Lung (tissue), 12 donors: ENCODE data around the gene GSE1. TPM values are rescaled to one million over a fixed set of nuclear protein-coding genes. Genes with fewer than 3 reads are reported as not detected.

Experiments
- ATAC-seq: fragments of 200-7000 bp; cut with Tn5 transposase; one replicate; pipeline ENCODE4 v1.9.1; 2020; ENCODE audit warnings: moderate number of reproducible peaks; ENCODE audit not compliant: insufficient read depth, low FRiP score
- DNase-seq, 3 donors: peaks; one replicate each; pipeline ENCODE4 v3.0.0-alpha.2; 2013 to 2017
- H3K27ac ChIP-seq, 2 donors: one replicate each; pipeline ENCODE4 v1.5.1; 2013; ENCODE audit warnings: mild to moderate bottlenecking in 2 of 2, moderate library complexity in 2 of 2, control low read depth in 1 of 2, inconsistent platforms in 1 of 2, low read depth in 1 of 2, low read length in 1 of 2
- H3K27me3 ChIP-seq, 3 donors: one replicate each; pipeline ENCODE4 v1.5.1; 2013; ENCODE audit warnings: low read length in 2 of 3; ENCODE audit not compliant: control insufficient read depth in 3 of 3, insufficient read depth in 3 of 3
- H3K36me3 ChIP-seq, 4 donors: one replicate each; pipeline ENCODE4 v1.5.1; 2013; ENCODE audit warnings: low read length in 4 of 4, mild to moderate bottlenecking in 1 of 4, moderate library complexity in 1 of 4; ENCODE audit not compliant: control insufficient read depth in 4 of 4, insufficient read depth in 4 of 4
- H3K4me1 ChIP-seq, 5 donors: one replicate each; pipeline ENCODE4 v1.5.1; 2013; ENCODE audit warnings: low read length in 5 of 5, mild to moderate bottlenecking in 2 of 5, moderate library complexity in 1 of 5; ENCODE audit not compliant: control insufficient read depth in 5 of 5, insufficient read depth in 5 of 5
- H3K4me3 ChIP-seq: one replicate; pipeline ENCODE4 v1.5.1; 2013; ENCODE audit warnings: mild to moderate bottlenecking, control low read depth, moderate library complexity
- H3K9ac ChIP-seq, 2 donors: one replicate each; pipeline ENCODE4 v1.5.1; 2013; ENCODE audit warnings: low read length in 2 of 2, control low read depth in 1 of 2; ENCODE audit not compliant: insufficient read depth in 1 of 2
- H3K9me3 ChIP-seq, 4 donors: one replicate each; pipeline ENCODE4 v1.5.1; 2013; ENCODE audit warnings: low read length in 3 of 4, mild to moderate bottlenecking in 1 of 4, moderate library complexity in 1 of 4; ENCODE audit not compliant: control insufficient read depth in 4 of 4, insufficient read depth in 3 of 4
- WGBS, 2 donors: extraction: QIAGEN DNeasy Blood & Tissue Kit; methylation state at CpG; one replicate each; pipeline ENCODE4 v1.1.7; 2013; 5-methylcytosine and 5-hydroxymethylcytosine counted together
- polyA plus RNA-seq, 2 donors: library from polyadenylated mRNA; stranded (reverse); fragments of 200-250 nt; gene quantifications; one replicate each; pipeline ENCODE4 v1.2.1, GENCODE V29; 2013
- total RNA-seq, 2 donors: library from RNA; depleted of rRNA in 1 of 2; stranded (reverse); fragments of >200 nt in 1 of 2; gene quantifications; one replicate each; pipeline ENCODE4 v1.2.1, GENCODE V29; 2014 to 2021
- TF ChIP-seq, protein P1 (sequence below): IDR thresholded peaks from 2 replicates; pipeline ENCODE4 v1.5.1; 2012; ENCODE audit warnings: mild to moderate bottlenecking; ENCODE audit errors: control extremely low read depth, extremely low read depth
- donor health status: control.
- donor health status: control.
- donor health status: Bipolar disorder and iron deficiency.
- donor health status: healthy.
- donor health status: DM: yes; HTN: yes; CAD: no.

GSE1 gene
- total and polyA plus RNA-seq, 4 donors, result 21.3 to 122 (median 74.7) TPM

DNA sequence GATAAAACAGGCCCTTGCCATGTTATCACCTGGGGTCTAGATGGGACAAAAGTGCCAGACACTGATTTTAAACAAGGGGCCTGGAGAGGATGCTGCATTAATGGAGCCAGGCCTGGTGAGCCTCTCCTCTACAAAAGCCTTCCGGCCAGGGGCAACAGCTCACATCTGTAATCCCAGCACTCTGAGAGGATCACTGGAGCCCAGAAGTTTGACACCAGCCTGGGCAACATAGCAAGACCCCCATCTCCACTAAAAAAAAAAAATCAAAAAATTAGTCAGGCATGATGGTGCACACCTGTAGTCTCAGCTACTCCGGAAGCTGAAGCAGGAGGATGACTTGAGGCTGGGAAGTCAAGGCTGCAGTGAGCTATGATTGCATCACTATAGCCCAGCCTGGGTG is 72.1 kb downstream of the GSE1 start:
- H3K36me3 ChIP-seq, result peaks cover 0 to 6% (median 1%) of the 10 kb centered on the region in 4 donors
- no peak for DNase-seq
- no peaks in the 10 kb centered on the region for H3K27me3 ChIP-seq
- H3K4me1 ChIP-seq, result peaks cover 0 to 8% (median 4%) of the 10 kb centered on the region in 5 donors
- 94 to 100% methylated on average over 2 of the region's 2 CpGs for WGBS, 2 donors
- H3K27ac ChIP-seq, result no peak overlapping the region
- H3K9me3 ChIP-seq, result no peaks in the 10 kb centered on the region
- ATAC-seq, result no peak
- H3K9ac ChIP-seq, result no peak overlapping the region
- TF ChIP-seq, protein P1, sequence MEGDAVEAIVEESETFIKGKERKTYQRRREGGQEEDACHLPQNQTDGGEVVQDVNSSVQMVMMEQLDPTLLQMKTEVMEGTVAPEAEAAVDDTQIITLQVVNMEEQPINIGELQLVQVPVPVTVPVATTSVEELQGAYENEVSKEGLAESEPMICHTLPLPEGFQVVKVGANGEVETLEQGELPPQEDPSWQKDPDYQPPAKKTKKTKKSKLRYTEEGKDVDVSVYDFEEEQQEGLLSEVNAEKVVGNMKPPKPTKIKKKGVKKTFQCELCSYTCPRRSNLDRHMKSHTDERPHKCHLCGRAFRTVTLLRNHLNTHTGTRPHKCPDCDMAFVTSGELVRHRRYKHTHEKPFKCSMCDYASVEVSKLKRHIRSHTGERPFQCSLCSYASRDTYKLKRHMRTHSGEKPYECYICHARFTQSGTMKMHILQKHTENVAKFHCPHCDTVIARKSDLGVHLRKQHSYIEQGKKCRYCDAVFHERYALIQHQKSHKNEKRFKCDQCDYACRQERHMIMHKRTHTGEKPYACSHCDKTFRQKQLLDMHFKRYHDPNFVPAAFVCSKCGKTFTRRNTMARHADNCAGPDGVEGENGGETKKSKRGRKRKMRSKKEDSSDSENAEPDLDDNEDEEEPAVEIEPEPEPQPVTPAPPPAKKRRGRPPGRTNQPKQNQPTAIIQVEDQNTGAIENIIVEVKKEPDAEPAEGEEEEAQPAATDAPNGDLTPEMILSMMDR, result no peak
- no peak overlapping the region for H3K4me3 ChIP-seq

DNA sequence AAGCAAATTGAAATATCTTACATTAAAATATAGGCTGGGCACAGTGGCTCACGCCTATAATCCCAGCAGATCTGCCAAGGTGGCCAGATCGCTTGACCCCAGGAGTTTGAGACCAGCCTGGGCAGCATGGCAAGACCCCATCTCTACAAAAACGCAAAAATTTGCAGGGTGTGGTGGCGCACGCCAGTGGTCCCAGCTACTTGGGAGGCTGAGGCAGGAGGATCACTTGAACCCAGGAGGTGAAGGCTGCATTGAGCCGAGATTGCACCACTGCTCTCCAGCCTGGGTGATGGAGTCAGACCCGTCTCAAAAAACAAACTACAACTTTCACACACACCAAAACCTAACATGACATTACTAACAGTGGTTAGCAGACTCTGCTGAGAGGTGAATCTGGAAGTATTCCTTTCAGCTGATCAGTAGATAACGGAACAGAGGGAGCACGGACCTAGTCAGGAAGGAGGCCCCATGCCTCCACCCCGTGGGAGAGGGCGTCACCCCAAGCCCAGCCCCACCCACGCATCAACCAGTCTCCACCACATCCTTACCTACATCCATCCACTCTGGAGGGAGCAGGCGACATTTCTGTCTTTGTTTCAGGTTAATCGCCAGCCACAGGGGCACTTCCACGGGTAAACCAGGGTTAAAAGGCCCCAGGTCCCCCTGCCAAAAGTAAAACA is 73.9 kb downstream of the GSE1 start:
- WGBS, 2 donors, result 80 to 82% methylated on average over 15 of the region's 15 CpGs
- ATAC-seq, result no peak
- H3K9ac ChIP-seq, result no peak overlapping the region
- H3K9me3 ChIP-seq, result no peaks in the 10 kb centered on the region
- peaks cover 0 to 12% (median 4%) of the 10 kb centered on the region in 5 donors for H3K4me1 ChIP-seq
- no peak overlapping the region for H3K4me3 ChIP-seq
- no peaks in the 10 kb centered on the region for H3K27me3 ChIP-seq
- TF ChIP-seq, protein P1, result no peak
- no peak overlapping the region for H3K27ac ChIP-seq
- DNase-seq, result no peak
- no peaks in the 10 kb centered on the region for H3K36me3 ChIP-seq

DNA sequence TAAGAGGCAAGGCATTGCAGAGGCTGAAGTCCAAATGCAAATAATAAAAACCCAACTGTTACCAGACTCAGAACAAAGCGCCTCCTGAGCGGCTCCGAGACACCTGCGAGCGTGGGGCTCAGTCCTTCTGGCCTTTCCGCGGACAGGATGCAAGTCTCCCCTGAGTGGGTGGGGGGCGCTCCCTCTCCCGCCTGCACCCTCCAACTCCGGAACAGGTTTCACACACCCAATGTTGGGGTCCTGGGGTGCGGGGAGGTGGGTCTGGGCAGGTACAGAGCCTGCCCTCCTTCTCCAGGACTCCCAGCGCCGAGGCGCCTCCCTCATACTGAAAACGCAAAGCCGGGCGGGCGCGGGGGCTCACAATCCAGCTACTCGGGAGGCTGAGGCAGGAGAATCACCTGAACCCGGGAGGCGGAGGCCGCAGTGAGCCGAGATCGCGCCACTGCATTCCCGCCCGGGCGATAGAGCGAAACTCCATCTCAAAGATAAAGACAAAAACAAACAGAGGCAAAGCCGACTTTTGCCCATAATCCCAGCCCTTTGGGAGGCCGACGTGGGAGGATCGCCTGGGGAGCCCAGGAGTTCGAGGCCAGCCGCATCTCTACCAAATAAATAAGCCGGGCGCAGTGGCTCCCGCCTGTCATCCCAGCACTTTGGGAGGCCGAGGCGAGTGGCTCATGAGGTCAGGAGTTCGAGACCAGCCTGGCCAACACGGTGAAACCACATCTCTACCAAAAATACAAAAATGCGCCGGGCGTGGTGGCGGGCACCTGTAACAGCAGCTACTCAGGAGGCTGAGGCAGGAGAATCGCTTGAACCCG is 74.7 kb downstream of the GSE1 start:
- WGBS, 2 donors, result 80 to 83% methylated on average over 49 of the region's 49 CpGs
- ATAC-seq, result no peak
- no peak for DNase-seq
- Histone ChIP-seq H3K27ac (no peak overlapping the region), H3K9ac (no peak overlapping the region), H3K4me1 (peaks cover 0 to 12% (median 4%) of the 10 kb centered on the region in 5 donors), H3K36me3 (no peaks in the 10 kb centered on the region), H3K27me3 (no peaks in the 10 kb centered on the region), H3K9me3 (no peaks in the 10 kb centered on the region), H3K4me3 (no peak overlapping the region)
- TF ChIP-seq, protein P1, result no peak
